ENCODE data around the gene MBD3L2. TPM values are rescaled to one million over a fixed set of nuclear protein-coding genes. Genes with fewer than 3 reads are reported as not detected.
A peak's percentile ranks its signal among the peaks of the same experiment; 100 is the strongest.

MBD3L2 gene
- polyA plus RNA-seq, 3 donors = not detected

- Histone ChIP-seq H3K27ac (ENCODE audit: low read depth in 1 of 2, low read length in 2 of 2) (no peak overlapping the region), H3K4me2 (replicated peaks; ENCODE audit: extremely low read depth, low read length, poor library complexity, severe bottlenecking) (no peak overlapping the region), H3K79me2 (ENCODE audit: insufficient read depth, low read length) (no peaks in the 10 kb centered on the region), H2AFZ (ENCODE audit: insufficient read depth, low read depth, low read length, poor library complexity, severe bottlenecking) (no peak overlapping the region), H3K36me3 (replicated peaks in 1 of 2; ENCODE audit: control insufficient read depth in 1 of 2, insufficient read depth in 2 of 2, low read length in 2 of 2) (no peaks in the 10 kb centered on the region), H3K4me1 (ENCODE audit: control insufficient read depth in 1 of 2, insufficient read depth in 2 of 2, low read length in 2 of 2) (peaks cover 4 to 11% of the 10 kb centered on the region in 2 donors), H4K20me1 (ENCODE audit: insufficient read depth, low read length) (no peaks in the 10 kb centered on the region), H3K9ac (ENCODE audit: insufficient read depth, low read length, poor library complexity, severe bottlenecking) (no peak overlapping the region), H3K9me3 (replicated peaks in 1 of 2; ENCODE audit: control insufficient read depth in 1 of 2, insufficient read depth in 1 of 2, low read length in 2 of 2) (no peaks in the 10 kb centered on the region), H3K4me3 (replicated peaks in 1 of 3; ENCODE audit: low read depth in 2 of 3, low read length in 3 of 3) (no peak overlapping the region), H3K27me3 (ENCODE audit: control insufficient read depth in 2 of 2, insufficient read depth in 2 of 2, low read length in 2 of 2) (no peaks in the 10 kb centered on the region)
- WGBS (ENCODE audit: insufficient coverage) = 20% methylated on average over 1 of the region's 4 CpGs
- intact Hi-C loops (cut with micrococcal nuclease) = no loop called here
- H3K36me3 Mint-ChIP-seq = no peaks in the 10 kb centered on the region
- H3K4me1 Mint-ChIP-seq = peaks cover 16% of the 10 kb centered on the region
- H3K9me3 Mint-ChIP-seq = peaks cover 0 to 12% (median 3%) of the 10 kb centered on the region in 7 donors
- peaks cover 0 to 6% (median 5%) of the 10 kb centered on the region in 3 donors for H3K27me3 Mint-ChIP-seq (ENCODE audit: low read depth in 3 of 3)
- peak in 1 of 3 donors; percentile 16 for DNase-seq
- no peak for TF ChIP-seq CTCF (IDR thresholded peaks at IDR 0.05)
- no peak overlapping the region for H3K4me3 Mint-ChIP-seq
- H3K27ac Mint-ChIP-seq = peak overlapping the region in 1 of 7 donors; percentile 63
Measured at GRCh38 chr19:7007859-7008258, 41.3 kb upstream of the MBD3L2 start.

GRCh38 chr19:7010722-7011593 lies 38.2 kb upstream of the MBD3L2 start:
- Histone ChIP-seq H3K36me3 (replicated peaks in 1 of 2; ENCODE audit: control insufficient read depth in 1 of 2, insufficient read depth in 2 of 2, low read length in 2 of 2) (no peaks in the 10 kb centered on the region), H3K9me3 (replicated peaks in 1 of 2; ENCODE audit: control insufficient read depth in 1 of 2, insufficient read depth in 1 of 2, low read length in 2 of 2) (no peaks in the 10 kb centered on the region), H3K79me2 (ENCODE audit: insufficient read depth, low read length) (no peaks in the 10 kb centered on the region), H3K27ac (ENCODE audit: low read depth in 1 of 2, low read length in 2 of 2) (no peak overlapping the region), H3K9ac (ENCODE audit: insufficient read depth, low read length, poor library complexity, severe bottlenecking) (no peak overlapping the region), H3K4me1 (ENCODE audit: control insufficient read depth in 1 of 2, insufficient read depth in 2 of 2, low read length in 2 of 2) (peaks cover 4 to 11% of the 10 kb centered on the region in 2 donors), H2AFZ (ENCODE audit: insufficient read depth, low read depth, low read length, poor library complexity, severe bottlenecking) (no peak overlapping the region), H4K20me1 (ENCODE audit: insufficient read depth, low read length) (no peaks in the 10 kb centered on the region), H3K4me2 (replicated peaks; ENCODE audit: extremely low read depth, low read length, poor library complexity, severe bottlenecking) (no peak overlapping the region), H3K4me3 (replicated peaks in 1 of 3; ENCODE audit: low read depth in 2 of 3, low read length in 3 of 3) (no peak overlapping the region), H3K27me3 (ENCODE audit: control insufficient read depth in 2 of 2, insufficient read depth in 2 of 2, low read length in 2 of 2) (no peaks in the 10 kb centered on the region)
- Mint-ChIP-seq H3K4me3 (no peak overlapping the region), H3K9me3 (peaks cover 0 to 9% (median 3%) of the 10 kb centered on the region in 7 donors), H3K4me1 (peaks cover 29% of the 10 kb centered on the region), H3K36me3 (no peaks in the 10 kb centered on the region), H3K27ac (no peak overlapping the region), H3K27me3 (ENCODE audit: low read depth in 3 of 3) (peaks cover 0 to 12% (median 4%) of the 10 kb centered on the region in 3 donors)
- no peak for DNase-seq
- no peak for TF ChIP-seq CTCF (IDR thresholded peaks at IDR 0.05)
- 98% methylated on average over 4 of the region's 12 CpGs for WGBS (ENCODE audit: insufficient coverage)
- intact Hi-C loops (cut with micrococcal nuclease) = no loop called here
